HepG2 (cell line): Measurements from ENCODE around the gene DUT. TPM values are rescaled to one million over a fixed set of nuclear protein-coding genes. Genes with fewer than 3 reads are reported as not detected.
A peak's percentile ranks its signal among the peaks of the same experiment; 100 is the strongest.

Experiments
- ATAC-seq: fragments of 200-7000 bp; cut with Tn5 transposase; 3 replicates; pipeline ENCODE4 v1.9.1; 2020; ENCODE audit warnings: mild to moderate bottlenecking, moderate library complexity
- BruUV-seq: library from RNA; stranded (reverse); fragments of 400-500 nt; replicated peaks from 2 replicates; lab custom pipeline; 2021; lab: Mats Ljungman, UMichigan
- CTCF ChIA-PET: fragments of 300-600 bp; formaldehyde crosslinking; extraction: SDS; loops from one replicate; lab custom pipeline; 2021; ENCODE audit warnings: low total read pairs, inconsistent platforms, low intra/inter-chr PET ratio; lab: Yijun Ruan, JAX
- POLR2A ChIA-PET: fragments of 350-600 bp; sonication (Branson Sonifier 250); formaldehyde crosslinking; loops from one replicate; lab custom pipeline; 2020; ENCODE audit warnings: antibody characterized with exemption, inconsistent platforms; lab: Yijun Ruan, JAX
- DNase-seq: peaks from one replicate; pipeline ENCODE4 v3.0.0-alpha.2; 2015; ENCODE audit warnings: low spot score
- FAIRE-seq: peaks from 3 replicates; lab custom pipeline; 2011; peaks lifted over from hg19 to GRCh38; lab: Jason Lieb, UNC
- H2AFZ ChIP-seq: one replicate; pipeline ENCODE4 v1.6.1; 2011; ENCODE audit warnings: low read length, inconsistent platforms
- H3K27ac ChIP-seq: fragments of 300-600 bp; 3 replicates; pipeline ENCODE4 v1.8.0; 2011; ENCODE audit warnings: mixed run types, mild to moderate bottlenecking, mixed read lengths, low read length, inconsistent platforms; ENCODE audit not compliant: insufficient read depth; ENCODE audit errors: extremely low read length
- H3K27me3 ChIP-seq, 2 experiments: fragments of 200-600 bp in 1 of 2; 2 replicates in 1 of 2; 3 replicates in 1 of 2; pipeline versions ENCODE4 v1.6.0 to v1.8.0; 2011; ENCODE audit warnings: low read length in 2 of 2, mild to moderate bottlenecking in 2 of 2, moderate library complexity in 2 of 2, inconsistent platforms in 1 of 2; ENCODE audit not compliant: insufficient read depth in 2 of 2, control insufficient read depth in 1 of 2
- H3K36me3 ChIP-seq, 2 experiments: fragments of 200-600 bp in 1 of 2; replicated peaks in 1 of 2; 2 replicates in 1 of 2; 3 replicates in 1 of 2; pipeline versions ENCODE4 v1.5.1 to v1.8.0; 2011; ENCODE audit warnings: low read length in 2 of 2, inconsistent platforms in 1 of 2; ENCODE audit not compliant: insufficient read depth in 2 of 2, control insufficient read depth in 1 of 2
- H3K4me1 ChIP-seq: 2 replicates; pipeline ENCODE4 v1.5.1; 2012; ENCODE audit warnings: low read length, inconsistent platforms; ENCODE audit not compliant: insufficient read depth
- H3K4me2 ChIP-seq: 2 replicates; pipeline ENCODE4 v1.6.0; 2011; ENCODE audit warnings: low read depth, low read length, inconsistent platforms
- H3K4me3 ChIP-seq, 3 experiments: fragments of 200-600 bp in 1 of 3; sonication (generic), shearing (Covaris generic) in 1 of 3; replicated peaks in 1 of 3; 2 replicates each; pipeline ENCODE4 v1.5.1; 2011 to 2016; ENCODE audit warnings: low read length in 3 of 3, inconsistent platforms in 2 of 3, low read depth in 2 of 3, mild to moderate bottlenecking in 2 of 3, control low read depth in 1 of 3, mixed read lengths in 1 of 3; ENCODE audit not compliant: insufficient read depth in 1 of 3
- H3K79me2 ChIP-seq: one replicate; pipeline ENCODE4 v1.6.1; 2011; ENCODE audit warnings: low read length, inconsistent platforms; ENCODE audit not compliant: insufficient read depth
- H3K9ac ChIP-seq: 2 replicates; pipeline ENCODE4 v1.6.0; 2011; ENCODE audit warnings: mild to moderate bottlenecking, low read depth, low read length, inconsistent platforms; ENCODE audit not compliant: insufficient read depth
- H3K9me3 ChIP-seq: 2 replicates; pipeline ENCODE4 v1.5.1; 2012; ENCODE audit warnings: mild to moderate bottlenecking, low read length
- H4K20me1 ChIP-seq: 2 replicates; pipeline ENCODE4 v1.6.0; 2011; ENCODE audit warnings: inconsistent platforms, mild to moderate bottlenecking, low read length, moderate library complexity; ENCODE audit not compliant: insufficient read depth
- FOXO1 ChIP-seq: sonication (generic); formaldehyde crosslinking; IDR thresholded peaks from 2 replicates; pipeline ENCODE4 v1.4.0; 2020; ENCODE audit warnings: missing genetic modification reagents
- RAD21 ChIP-seq: fragments of 450-650 bp; formaldehyde crosslinking; IDR thresholded peaks from 2 replicates; pipeline ENCODE4 v1.5.0; 2020; ENCODE audit warnings: mild to moderate bottlenecking
- RFX3 ChIP-seq: IDR thresholded peaks from 2 replicates; pipeline ENCODE4 v1.6.1; 2016; ENCODE audit warnings: missing biosample characterization, missing genetic modification reagents
- SMC3 ChIP-seq: IDR thresholded peaks from 2 replicates; pipeline ENCODE4 v1.6.1; 2011; ENCODE audit warnings: low read length, improper control_type of control experiment
- STAG1 ChIP-seq: sonication (generic); formaldehyde crosslinking; IDR thresholded peaks from 2 replicates; pipeline ENCODE4 v1.4.0; 2020; ENCODE audit warnings: missing genetic modification reagents
- TAF15 ChIP-seq: fragments of 200-400 bp; formaldehyde crosslinking; IDR thresholded peaks from one replicate; pipeline ENCODE4 v1.6.1; 2018; ENCODE audit warnings: mild to moderate bottlenecking, low read depth, low read length; ENCODE audit not compliant: poor library complexity, severe bottlenecking
- TEAD3 ChIP-seq: optimal IDR thresholded peaks from 2 replicates; pipeline ENCODE3; 2016; ENCODE audit warnings: borderline replicate concordance
- ZFP36 ChIP-seq: fragments of 150-350 bp; IDR thresholded peaks from 2 replicates; pipeline ENCODE4 v1.6.1; 2018; ENCODE audit warnings: borderline replicate concordance, low read length, low read depth; ENCODE audit not compliant: partially characterized antibody
- WGBS: methylation state at CpG from one replicate; pipeline ENCODE4 v1.1.6; 2017; ENCODE audit warnings: low lambda C conversion rate; 5-methylcytosine and 5-hydroxymethylcytosine counted together
- in situ Hi-C: cut with HindIII; loops from 2 replicates; pipeline ENCODE4 v1.10.0; 2017; ENCODE audit warnings: low pct_unique_long_range_greater_than_20kb; ENCODE audit not compliant: extremely low pct_ligation_motif_present
- intact Hi-C: fragments of 100-400 bp; cut with micrococcal nuclease; formaldehyde crosslinking; loops from one replicate; pipeline ENCODE4 v1.10.0; 2022; ENCODE audit not compliant: unreplicated experiment
- polyA plus RNA-seq, 8 experiments: library from polyadenylated mRNA; depleted of rRNA in 3 of 8; stranded (reverse) in 7 of 8; unstranded in 1 of 8; fragments of >200 nt; fragmentation: Illumina TruSeq in 4 of 8; extraction: Trizol in 4 of 8; gene quantifications; 2 replicates each; pipeline versions ENCODE4 v1.2.1 to v1.2.3, GENCODE V29; 2011 to 2016; ENCODE audit warnings: low read depth in 4 of 8, missing spikeins in 1 of 8, mixed read lengths in 1 of 8; ENCODE audit not compliant: insufficient read depth in 1 of 8
- total RNA-seq, 5 experiments: library from RNA; depleted of rRNA; stranded (reverse); fragments of >200 nt; fragmentation: Illumina TruSeq; extraction: Trizol; gene quantifications; 2 replicates each; pipeline ENCODE4 v1.2.3, GENCODE V29; 2016; ENCODE audit warnings: low read depth in 1 of 5
- TF ChIP-seq, protein P1 (sequence below): sonication (generic); formaldehyde crosslinking; IDR thresholded peaks from 2 replicates; pipeline ENCODE4 v1.4.0; 2020; ENCODE audit warnings: low read depth, missing genetic modification reagents
- TF ChIP-seq, protein P2 (sequence below): sonication (generic); formaldehyde crosslinking; IDR thresholded peaks from 2 replicates; pipeline ENCODE4 v1.8.1; 2023; ENCODE audit warnings: mild to moderate bottlenecking, missing genetic modification reagents
- TF ChIP-seq, protein P3 (sequence below): sonication (generic); formaldehyde crosslinking; IDR thresholded peaks from 2 replicates; pipeline ENCODE4 v1.5.0; 2020; ENCODE audit warnings: mild to moderate bottlenecking, missing genetic modification reagents, moderate library complexity

Gene DUT
- total and polyA plus RNA-seq, 2 of the 13 experiments (the other 11 are each of a cell fraction or from before 2014, with no cell fraction given) = 36.7 to 131 TPM

DNA sequence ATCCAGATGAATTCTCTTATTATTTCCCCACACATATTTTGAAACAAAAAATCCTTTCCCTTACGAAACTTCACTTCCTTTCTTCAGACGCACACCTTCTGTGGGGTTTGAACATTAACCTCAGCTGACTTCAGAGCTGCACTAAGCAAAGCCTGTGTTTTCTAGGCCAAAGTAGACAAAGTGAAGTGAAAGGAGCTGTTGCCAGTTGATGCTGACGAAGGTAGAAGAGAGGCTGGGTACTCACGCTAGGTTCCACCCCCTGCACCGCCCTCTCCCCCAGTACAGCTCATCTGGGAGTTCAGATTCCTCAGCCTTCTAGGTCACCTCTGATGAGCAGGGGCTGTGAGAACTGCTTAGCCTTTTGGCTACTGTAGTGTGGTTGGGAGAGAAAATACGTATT, 24.1 kb downstream of the DUT start (continued):
- TF ChIP-seq, protein P1, sequence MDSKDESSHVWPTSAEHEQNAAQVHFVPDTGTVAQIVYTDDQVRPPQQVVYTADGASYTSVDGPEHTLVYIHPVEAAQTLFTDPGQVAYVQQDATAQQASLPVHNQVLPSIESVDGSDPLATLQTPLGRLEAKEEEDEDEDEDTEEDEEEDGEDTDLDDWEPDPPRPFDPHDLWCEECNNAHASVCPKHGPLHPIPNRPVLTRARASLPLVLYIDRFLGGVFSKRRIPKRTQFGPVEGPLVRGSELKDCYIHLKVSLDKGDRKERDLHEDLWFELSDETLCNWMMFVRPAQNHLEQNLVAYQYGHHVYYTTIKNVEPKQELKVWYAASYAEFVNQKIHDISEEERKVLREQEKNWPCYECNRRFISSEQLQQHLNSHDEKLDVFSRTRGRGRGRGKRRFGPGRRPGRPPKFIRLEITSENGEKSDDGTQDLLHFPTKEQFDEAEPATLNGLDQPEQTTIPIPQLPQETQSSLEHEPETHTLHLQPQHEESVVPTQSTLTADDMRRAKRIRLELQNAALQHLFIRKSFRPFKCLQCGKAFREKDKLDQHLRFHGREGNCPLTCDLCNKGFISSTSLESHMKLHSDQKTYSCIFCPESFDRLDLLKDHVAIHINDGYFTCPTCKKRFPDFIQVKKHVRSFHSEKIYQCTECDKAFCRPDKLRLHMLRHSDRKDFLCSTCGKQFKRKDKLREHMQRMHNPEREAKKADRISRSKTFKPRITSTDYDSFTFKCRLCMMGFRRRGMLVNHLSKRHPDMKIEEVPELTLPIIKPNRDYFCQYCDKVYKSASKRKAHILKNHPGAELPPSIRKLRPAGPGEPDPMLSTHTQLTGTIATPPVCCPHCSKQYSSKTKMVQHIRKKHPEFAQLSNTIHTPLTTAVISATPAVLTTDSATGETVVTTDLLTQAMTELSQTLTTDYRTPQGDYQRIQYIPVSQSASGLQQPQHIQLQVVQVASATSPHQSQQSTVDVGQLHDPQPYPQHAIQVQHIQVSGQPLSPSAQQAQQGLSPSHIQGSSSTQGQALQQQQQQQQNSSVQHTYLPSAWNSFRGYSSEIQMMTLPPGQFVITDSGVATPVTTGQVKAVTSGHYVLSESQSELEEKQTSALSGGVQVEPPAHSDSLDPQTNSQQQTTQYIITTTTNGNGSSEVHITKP (CRISPR knock-in tag) = no peak
- TF ChIP-seq FOXO1 (CRISPR knock-in tag) = no peak
- peak; percentile 31 for TF ChIP-seq TEAD3 (CRISPR knock-in tag)
- no peak for TF ChIP-seq TAF15

DNA sequence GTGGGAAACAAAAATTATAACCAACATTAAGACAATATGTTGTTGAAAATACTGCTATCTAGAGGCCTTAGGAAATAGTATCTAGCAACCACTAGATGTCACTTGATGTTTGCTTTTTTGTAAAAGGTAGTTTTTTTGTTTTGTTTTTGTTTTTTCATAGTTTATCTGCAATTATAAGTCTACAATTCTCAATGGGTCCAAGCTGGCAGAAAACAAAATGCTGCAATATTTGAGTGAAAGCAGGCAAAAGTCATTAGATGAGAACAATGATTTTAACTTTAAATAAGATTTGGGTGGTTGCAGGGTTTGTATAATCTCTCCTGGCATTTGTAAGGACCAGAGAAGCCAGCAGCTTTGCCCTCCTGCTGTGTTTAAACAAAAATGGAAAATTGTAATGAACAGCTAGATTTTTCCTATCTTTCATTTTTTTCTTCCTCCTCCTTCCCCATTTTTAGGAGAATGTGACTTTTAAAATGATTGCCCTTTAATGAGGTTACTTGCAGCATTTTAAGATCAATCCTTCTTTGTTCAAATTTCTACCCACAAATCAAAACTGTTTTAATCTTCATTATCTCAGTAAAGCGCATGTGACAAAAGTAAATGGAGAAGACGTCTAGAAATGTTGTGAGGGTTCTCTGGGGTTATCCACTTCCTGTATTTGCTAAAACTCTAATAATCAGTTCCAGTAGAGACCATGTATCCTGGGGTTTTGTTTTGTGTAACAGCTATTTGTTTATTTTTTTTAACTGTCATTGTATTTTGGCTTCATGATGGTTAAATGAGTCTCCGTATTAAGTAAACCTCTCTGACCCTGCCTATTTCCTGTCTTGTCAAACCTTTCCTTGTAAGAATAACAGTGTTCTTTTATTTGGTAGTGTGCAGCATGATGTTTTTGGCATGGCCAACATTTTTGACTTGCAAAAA, 27.3 kb downstream of the DUT start:
- POLR2A ChIA-PET = no interaction called here
- no peak overlapping the region for H3K27ac ChIP-seq

More for the DNA sequence above, 27.3 kb downstream of the DUT start:
- BruUV-seq = no TSS peak
- CTCF ChIA-PET = interaction anchor here (1.8 to 1.9 kb wide), 2 partner anchors 162 to 497 kb away, joined by 5 to 8 read pairs; no protein-coding TSS in a partner anchor
- no peak for DNase-seq
- WGBS = 32% methylated on average over 3 of the region's 3 CpGs
- no peak overlapping the region for H3K4me2 ChIP-seq
- TF ChIP-seq, protein P2, sequence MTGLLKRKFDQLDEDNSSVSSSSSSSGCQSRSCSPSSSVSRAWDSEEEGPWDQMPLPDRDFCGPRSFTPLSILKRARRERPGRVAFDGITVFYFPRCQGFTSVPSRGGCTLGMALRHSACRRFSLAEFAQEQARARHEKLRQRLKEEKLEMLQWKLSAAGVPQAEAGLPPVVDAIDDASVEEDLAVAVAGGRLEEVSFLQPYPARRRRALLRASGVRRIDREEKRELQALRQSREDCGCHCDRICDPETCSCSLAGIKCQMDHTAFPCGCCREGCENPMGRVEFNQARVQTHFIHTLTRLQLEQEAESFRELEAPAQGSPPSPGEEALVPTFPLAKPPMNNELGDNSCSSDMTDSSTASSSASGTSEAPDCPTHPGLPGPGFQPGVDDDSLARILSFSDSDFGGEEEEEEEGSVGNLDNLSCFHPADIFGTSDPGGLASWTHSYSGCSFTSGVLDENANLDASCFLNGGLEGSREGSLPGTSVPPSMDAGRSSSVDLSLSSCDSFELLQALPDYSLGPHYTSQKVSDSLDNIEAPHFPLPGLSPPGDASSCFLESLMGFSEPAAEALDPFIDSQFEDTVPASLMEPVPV (CRISPR knock-in tag) = no peak
- TF ChIP-seq RAD21 (CRISPR knock-in tag) (0 out of 2 replicates have a peak, but pooled peaks have one; percentile 21), RFX3 (CRISPR knock-in tag) (no peak), ZFP36 (no peak), STAG1 (CRISPR knock-in tag) (peak; percentile 72), SMC3 (peak; percentile 54; the same call in 1 of the 2 replicates)
- TF ChIP-seq, protein P3, sequence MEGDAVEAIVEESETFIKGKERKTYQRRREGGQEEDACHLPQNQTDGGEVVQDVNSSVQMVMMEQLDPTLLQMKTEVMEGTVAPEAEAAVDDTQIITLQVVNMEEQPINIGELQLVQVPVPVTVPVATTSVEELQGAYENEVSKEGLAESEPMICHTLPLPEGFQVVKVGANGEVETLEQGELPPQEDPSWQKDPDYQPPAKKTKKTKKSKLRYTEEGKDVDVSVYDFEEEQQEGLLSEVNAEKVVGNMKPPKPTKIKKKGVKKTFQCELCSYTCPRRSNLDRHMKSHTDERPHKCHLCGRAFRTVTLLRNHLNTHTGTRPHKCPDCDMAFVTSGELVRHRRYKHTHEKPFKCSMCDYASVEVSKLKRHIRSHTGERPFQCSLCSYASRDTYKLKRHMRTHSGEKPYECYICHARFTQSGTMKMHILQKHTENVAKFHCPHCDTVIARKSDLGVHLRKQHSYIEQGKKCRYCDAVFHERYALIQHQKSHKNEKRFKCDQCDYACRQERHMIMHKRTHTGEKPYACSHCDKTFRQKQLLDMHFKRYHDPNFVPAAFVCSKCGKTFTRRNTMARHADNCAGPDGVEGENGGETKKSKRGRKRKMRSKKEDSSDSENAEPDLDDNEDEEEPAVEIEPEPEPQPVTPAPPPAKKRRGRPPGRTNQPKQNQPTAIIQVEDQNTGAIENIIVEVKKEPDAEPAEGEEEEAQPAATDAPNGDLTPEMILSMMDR (CRISPR knock-in tag) = peak; percentile 57
- H4K20me1 ChIP-seq = no peaks in the 10 kb centered on the region
- H3K27me3 ChIP-seq = no peaks in the 10 kb centered on the region
- H3K36me3 ChIP-seq = no peaks in the 10 kb centered on the region
- no peak overlapping the region for H2AFZ ChIP-seq
- intact Hi-C loops = loop anchor here (1.0 to 5.0 kb wide), 4 partner anchors 162 to 497 kb away; no protein-coding TSS in a partner anchor
- H3K4me1 ChIP-seq = peaks cover 19% of the 10 kb centered on the region
- no peak for FAIRE-seq
- in situ Hi-C loops = loop anchor here (10.0 to 25.0 kb wide), 2 partner anchors 156 to 479 kb away; no protein-coding TSS in a partner anchor
- H3K79me2 ChIP-seq = no peaks in the 10 kb centered on the region
- H3K9me3 ChIP-seq = no peaks in the 10 kb centered on the region
- H3K4me3 ChIP-seq = no peak overlapping the region
- no peak overlapping the region for H3K9ac ChIP-seq
- no peak for ATAC-seq
